ENCODE measurements around the gene ALLC. TPM values are rescaled to one million over a fixed set of nuclear protein-coding genes. Genes with fewer than 3 reads are reported as not detected.

ALLC gene
- total and polyA plus RNA-seq, 2 donors (not counting 1 experiment from before 2014, with no cell fraction given), result not detected

GRCh38 chr2:3664118-3664517 lies 6.1 kb downstream of the ALLC start:
- intact Hi-C loops (cut with micrococcal nuclease), result no loop called here
- Histone ChIP-seq H3K9me3 (ENCODE audit: control extremely low read depth in 1 of 3, control insufficient read depth in 2 of 3, insufficient read depth in 1 of 3, low read length in 2 of 3) (no peaks in the 10 kb centered on the region), H3K36me3 (replicated peaks in 1 of 2; ENCODE audit: control extremely low read depth in 1 of 2, control insufficient read depth in 1 of 2, extremely low read depth in 1 of 2, insufficient read depth in 2 of 2, low read length in 1 of 2) (no peaks in the 10 kb centered on the region), H4K20me1 (ENCODE audit: control insufficient read depth, insufficient read depth, low read length, poor library complexity, severe bottlenecking) (no peaks in the 10 kb centered on the region), H3K4me2 (replicated peaks; ENCODE audit: low read depth, low read length, poor library complexity, severe bottlenecking) (no peak overlapping the region), H3K9ac (ENCODE audit: low read length) (no peak overlapping the region), H3K4me3 (ENCODE audit: control extremely low read depth in 1 of 5, extremely low read depth in 1 of 5, insufficient read depth in 1 of 5, low read depth in 2 of 5, low read length in 4 of 5) (no peak overlapping the region), H3K27me3 (replicated peaks in 1 of 4; ENCODE audit: control extremely low read depth in 1 of 4, control insufficient read depth in 3 of 4, insufficient read depth in 4 of 4, low read length in 3 of 4) (no peaks in the 10 kb centered on the region), H3K27ac (ENCODE audit: low read length in 2 of 2) (no peak overlapping the region), H3K4me1 (ENCODE audit: control insufficient read depth in 2 of 2, insufficient read depth in 2 of 2, low read length in 2 of 2) (no peaks in the 10 kb centered on the region), H2AFZ (ENCODE audit: insufficient read depth, low read depth, low read length, poor library complexity, severe bottlenecking) (no peak overlapping the region), H3K79me2 (ENCODE audit: control insufficient read depth, insufficient read depth, low read length) (no peaks in the 10 kb centered on the region)
- Mint-ChIP-seq H3K27me3 (peaks cover 4% of the 10 kb centered on the region), H3K9me3 (ENCODE audit: insufficient read depth) (peaks cover 2% of the 10 kb centered on the region), H3K4me1 (peaks cover 14% of the 10 kb centered on the region), H3K27ac (no peak overlapping the region), H3K4me3 (no peak overlapping the region)
- TF ChIP-seq CTCF (IDR thresholded peaks at IDR 0.05), result no peak
- TF ChIP-seq EZH2 (IDR thresholded peaks at IDR 0.05; ENCODE audit: borderline replicate concordance, insufficient read depth, low read depth, low read length, poor library complexity, severe bottlenecking), result no peak
- no CpG with 5 or more reads among the region's 3 CpGs for WGBS (ENCODE audit: insufficient coverage)
- ATAC-seq (ENCODE audit: low read depth) (no peak), DNase-seq (no peak)
- CTCF ChIA-PET, result no interaction called here
- POLR2A ChIA-PET, result no interaction called here

GRCh38 chr2:3664925-3665324 lies 6.9 kb downstream of the ALLC start:
- Mint-ChIP-seq H3K4me1 (peaks cover 14% of the 10 kb centered on the region), H3K27me3 (peaks cover 8% of the 10 kb centered on the region), H3K27ac (no peak overlapping the region), H3K4me3 (no peak overlapping the region), H3K9me3 (ENCODE audit: insufficient read depth) (peaks cover 2% of the 10 kb centered on the region)
- Histone ChIP-seq H3K27ac (ENCODE audit: low read length in 2 of 2) (no peak overlapping the region), H3K79me2 (ENCODE audit: control insufficient read depth, insufficient read depth, low read length) (no peaks in the 10 kb centered on the region), H3K27me3 (replicated peaks in 1 of 4; ENCODE audit: control extremely low read depth in 1 of 4, control insufficient read depth in 3 of 4, insufficient read depth in 4 of 4, low read length in 3 of 4) (no peaks in the 10 kb centered on the region), H2AFZ (ENCODE audit: insufficient read depth, low read depth, low read length, poor library complexity, severe bottlenecking) (no peak overlapping the region), H3K4me2 (replicated peaks; ENCODE audit: low read depth, low read length, poor library complexity, severe bottlenecking) (no peak overlapping the region), H4K20me1 (ENCODE audit: control insufficient read depth, insufficient read depth, low read length, poor library complexity, severe bottlenecking) (no peaks in the 10 kb centered on the region), H3K4me1 (ENCODE audit: control insufficient read depth in 2 of 2, insufficient read depth in 2 of 2, low read length in 2 of 2) (no peaks in the 10 kb centered on the region), H3K4me3 (ENCODE audit: control extremely low read depth in 1 of 5, extremely low read depth in 1 of 5, insufficient read depth in 1 of 5, low read depth in 2 of 5, low read length in 4 of 5) (no peak overlapping the region), H3K9ac (ENCODE audit: low read length) (no peak overlapping the region), H3K9me3 (ENCODE audit: control extremely low read depth in 1 of 3, control insufficient read depth in 2 of 3, insufficient read depth in 1 of 3, low read length in 2 of 3) (no peaks in the 10 kb centered on the region), H3K36me3 (replicated peaks in 1 of 2; ENCODE audit: control extremely low read depth in 1 of 2, control insufficient read depth in 1 of 2, extremely low read depth in 1 of 2, insufficient read depth in 2 of 2, low read length in 1 of 2) (no peaks in the 10 kb centered on the region)
- ChIA-PET CTCF (interaction anchor here (1.0 kb wide), 1 partner anchor 12 kb away, joined by 3 read pairs; no protein-coding TSS in a partner anchor), POLR2A (no interaction called here)
- no peak for ATAC-seq (ENCODE audit: low read depth)
- TF ChIP-seq EZH2 (IDR thresholded peaks at IDR 0.05; ENCODE audit: borderline replicate concordance, insufficient read depth, low read depth, low read length, poor library complexity, severe bottlenecking) (no peak), CTCF (IDR thresholded peaks at IDR 0.05) (no peak)
- DNase-seq, result no peak
- WGBS (ENCODE audit: insufficient coverage), result 91% methylated on average over 7 of the region's 8 CpGs
- intact Hi-C loops (cut with micrococcal nuclease), result no loop called here
